Sigmoid colon (tissue), 4 donors: ENCODE data around the gene RAP1GAP.

Source experiments
- CTCF ChIP-seq, 4 experiments: fragments of 450-650 bp in 3 of 4; fragments of 200-600 bp in 1 of 4; IDR thresholded peaks; one replicate each; pipeline ENCODE4 v1.5.1; 2016 to 2019; ENCODE audit warnings: antibody characterized with exemption in 4 of 4, mild to moderate bottlenecking in 3 of 4, moderate library complexity in 2 of 4
- EP300 ChIP-seq, 4 donors: sonication (generic); formaldehyde crosslinking; IDR thresholded peaks; one replicate each; pipeline ENCODE4 v1.6.1; 2017; ENCODE audit warnings: antibody characterized with exemption in 4 of 4
- POLR2AphosphoS5 ChIP-seq, 4 donors: sonication (generic); formaldehyde crosslinking; IDR thresholded peaks; one replicate each; pipeline ENCODE4 v1.6.1; 2017; ENCODE audit warnings: antibody characterized with exemption in 4 of 4

DNA sequence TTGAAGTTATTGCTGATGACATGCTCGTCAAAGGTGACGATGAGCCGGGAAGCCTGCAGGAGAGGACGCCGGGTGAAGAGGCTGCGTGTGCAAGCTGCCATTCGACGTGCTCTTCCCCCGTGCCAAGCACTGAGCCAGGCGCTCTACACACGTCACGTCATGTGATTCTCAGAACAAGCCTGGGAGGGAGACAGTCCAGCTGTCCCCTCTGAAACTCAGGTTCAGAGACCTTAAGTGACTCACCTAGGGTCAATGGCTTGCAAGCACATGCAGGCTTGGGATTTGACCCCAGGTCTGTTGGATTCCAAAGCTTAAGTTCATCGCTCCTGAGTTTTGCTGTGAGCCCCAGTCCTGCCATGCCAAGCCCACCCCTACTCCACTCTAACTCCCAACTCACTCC lies 57.1 kb downstream of the RAP1GAP start:
- TF ChIP-seq CTCF (IDR thresholded peaks at IDR 0.05) (no peak), POLR2AphosphoS5 (IDR thresholded peaks at IDR 0.05) (no peak), EP300 (IDR thresholded peaks at IDR 0.05) (no peak)
